ENCODE measurements around the gene LDHD. TPM values are rescaled to one million over a fixed set of nuclear protein-coding genes. Genes with fewer than 3 reads are reported as not detected.

Gene LDHD
- total RNA-seq, 1 donor from 2014 or later = 0.12 TPM

DNA sequence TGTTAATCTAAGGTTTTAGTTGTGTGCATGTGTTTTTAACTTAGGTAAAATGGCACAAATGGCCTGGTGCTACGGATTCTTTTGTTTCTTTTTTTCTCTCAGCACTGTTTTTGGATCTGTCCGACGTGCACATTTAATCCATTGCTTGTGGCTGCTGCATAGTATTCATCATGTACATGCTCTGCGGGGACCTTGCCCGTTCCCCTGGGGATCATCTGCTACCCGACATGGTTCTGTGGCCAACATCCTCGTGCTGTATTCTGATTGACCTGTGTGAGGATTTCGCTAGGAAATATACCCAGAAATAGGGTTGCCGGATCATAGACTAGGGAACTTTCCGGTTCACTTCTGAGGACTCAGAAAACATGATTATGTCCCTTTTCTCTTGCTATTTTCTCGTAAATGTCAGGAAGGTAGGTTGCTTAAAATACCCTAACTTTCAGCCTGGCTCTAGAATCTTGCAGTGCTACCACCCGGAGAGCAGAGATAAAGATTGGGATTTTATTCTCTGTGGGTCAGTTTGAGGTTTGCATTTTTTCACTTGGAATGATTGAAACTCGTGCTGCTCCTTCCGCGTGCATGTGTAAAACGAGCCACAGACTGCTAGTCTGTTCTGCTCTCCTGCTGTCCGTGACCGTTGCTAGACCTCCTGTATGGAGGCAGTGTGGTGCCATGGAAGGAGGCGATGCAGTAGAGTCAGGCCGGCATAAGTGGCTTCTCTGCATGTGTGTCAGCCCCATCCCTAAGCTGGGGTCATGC, 42.9 kb downstream of the LDHD start:
- TF ChIP-seq, protein P1, sequence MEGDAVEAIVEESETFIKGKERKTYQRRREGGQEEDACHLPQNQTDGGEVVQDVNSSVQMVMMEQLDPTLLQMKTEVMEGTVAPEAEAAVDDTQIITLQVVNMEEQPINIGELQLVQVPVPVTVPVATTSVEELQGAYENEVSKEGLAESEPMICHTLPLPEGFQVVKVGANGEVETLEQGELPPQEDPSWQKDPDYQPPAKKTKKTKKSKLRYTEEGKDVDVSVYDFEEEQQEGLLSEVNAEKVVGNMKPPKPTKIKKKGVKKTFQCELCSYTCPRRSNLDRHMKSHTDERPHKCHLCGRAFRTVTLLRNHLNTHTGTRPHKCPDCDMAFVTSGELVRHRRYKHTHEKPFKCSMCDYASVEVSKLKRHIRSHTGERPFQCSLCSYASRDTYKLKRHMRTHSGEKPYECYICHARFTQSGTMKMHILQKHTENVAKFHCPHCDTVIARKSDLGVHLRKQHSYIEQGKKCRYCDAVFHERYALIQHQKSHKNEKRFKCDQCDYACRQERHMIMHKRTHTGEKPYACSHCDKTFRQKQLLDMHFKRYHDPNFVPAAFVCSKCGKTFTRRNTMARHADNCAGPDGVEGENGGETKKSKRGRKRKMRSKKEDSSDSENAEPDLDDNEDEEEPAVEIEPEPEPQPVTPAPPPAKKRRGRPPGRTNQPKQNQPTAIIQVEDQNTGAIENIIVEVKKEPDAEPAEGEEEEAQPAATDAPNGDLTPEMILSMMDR (conservative IDR thresholded peaks at IDR 0.05; ENCODE audit: low read depth, low read length) = no peak
- DNase-seq (ENCODE audit: low read depth) = no peak

DNA sequence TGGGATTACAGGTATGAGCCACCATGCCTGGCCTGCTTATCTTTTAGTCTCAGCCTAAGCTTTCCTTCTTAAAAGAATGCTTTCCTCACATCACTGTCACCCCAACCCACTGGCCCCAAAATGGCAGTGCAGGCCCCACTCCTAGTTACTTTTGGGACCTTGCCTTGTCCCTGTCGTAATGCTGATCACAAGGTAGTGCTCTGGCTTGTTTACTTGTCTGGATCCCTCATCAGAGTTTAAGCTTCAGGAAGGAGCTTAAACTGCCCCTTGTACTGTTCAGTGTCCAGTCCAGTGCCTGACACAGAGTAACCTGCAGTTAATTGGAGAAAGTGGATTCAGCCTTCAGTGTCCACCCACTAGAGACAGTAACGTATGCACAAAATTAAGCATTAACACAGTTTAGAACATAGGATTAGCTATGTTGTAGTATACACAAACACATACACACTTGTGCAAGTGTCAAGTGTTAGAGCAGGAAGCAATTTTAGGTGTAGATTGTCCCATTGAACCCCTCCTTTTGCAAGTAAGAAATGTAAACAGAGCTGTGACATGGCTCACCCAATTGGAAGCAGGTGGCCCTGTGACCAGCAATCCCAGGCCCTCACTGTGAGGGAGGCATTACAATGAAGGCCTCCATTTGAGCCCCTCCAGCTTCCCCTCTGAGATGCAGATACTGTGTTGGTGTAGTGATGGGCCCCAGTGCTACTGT, 44.2 kb downstream of the LDHD start:
- TF ChIP-seq, protein P1 (conservative IDR thresholded peaks at IDR 0.05; ENCODE audit: low read depth, low read length) = no peak
- no peak for DNase-seq (ENCODE audit: low read depth)
- no peak overlapping the region for H3K4me3 ChIP-seq (ENCODE audit: low read depth, low read length)

More for the DNA sequence above, 42.9 kb downstream of the LDHD start:
- no peak overlapping the region for H3K4me3 ChIP-seq (ENCODE audit: low read depth, low read length)

- DNase-seq (ENCODE audit: low read depth) = no peak
- H3K4me3 ChIP-seq (ENCODE audit: low read depth, low read length) = no peak overlapping the region
- TF ChIP-seq, protein P1 (conservative IDR thresholded peaks at IDR 0.05; ENCODE audit: low read depth, low read length) = no peak
Measured at GRCh38 chr16:75071621-75072020, 45.0 kb downstream of the LDHD start.

- no peak for DNase-seq (ENCODE audit: low read depth)
- H3K4me3 ChIP-seq (ENCODE audit: low read depth, low read length) = no peak overlapping the region
- TF ChIP-seq, protein P1 (conservative IDR thresholded peaks at IDR 0.05; ENCODE audit: low read depth, low read length) = no peak
Measured at GRCh38 chr16:75070012-75070841, 46.4 kb downstream of the LDHD start.

DNA sequence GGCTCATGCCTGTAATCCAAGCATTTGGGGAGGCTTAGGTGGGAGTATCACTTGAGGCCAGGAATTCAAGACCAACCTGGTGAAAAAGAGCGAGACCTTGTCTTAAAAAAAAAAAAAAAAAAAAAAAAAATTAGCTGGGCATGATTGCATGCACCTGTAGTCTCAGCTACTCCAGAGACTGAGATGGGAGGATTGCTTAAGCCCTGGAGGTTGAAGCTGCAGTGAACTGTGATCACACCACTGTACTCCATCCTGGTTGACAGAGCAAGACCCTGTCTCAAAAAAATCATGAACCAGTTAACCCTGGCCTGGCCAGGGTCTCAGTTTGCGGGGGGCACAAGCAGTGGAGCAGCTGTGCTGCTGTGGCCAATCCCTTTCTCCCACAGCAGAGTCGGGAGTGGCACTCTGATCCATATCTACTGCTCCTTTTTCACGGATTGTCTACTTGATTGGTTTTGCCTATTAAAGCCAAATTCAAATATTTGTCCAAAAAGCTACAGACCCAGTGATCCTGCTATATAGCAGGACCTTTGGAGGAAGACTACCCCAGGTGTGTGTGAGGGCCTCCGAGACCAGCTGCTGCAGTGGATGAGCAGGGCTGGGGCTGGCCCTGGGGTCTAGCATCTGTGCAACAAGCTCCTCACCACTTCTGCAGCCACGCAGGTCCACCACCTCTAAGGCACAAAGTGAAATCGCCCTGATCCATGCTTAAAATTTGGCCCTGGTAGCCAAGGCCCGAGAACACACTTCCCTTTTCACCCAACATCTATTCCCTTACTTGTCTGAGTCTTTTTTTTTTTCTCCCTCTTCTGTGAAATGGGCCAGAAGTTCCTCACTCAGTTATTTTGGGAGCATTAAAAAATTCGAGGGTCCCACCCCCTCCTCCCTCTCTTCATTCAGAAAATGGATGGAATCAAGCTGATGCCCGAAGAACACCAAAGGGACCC, 48.2 kb downstream of the LDHD start:
- TF ChIP-seq, protein P1 (conservative IDR thresholded peaks at IDR 0.05; ENCODE audit: low read depth, low read length) = no peak
- no peak overlapping the region for H3K4me3 ChIP-seq (ENCODE audit: low read depth, low read length)
- no peak for DNase-seq (ENCODE audit: low read depth)

DNA sequence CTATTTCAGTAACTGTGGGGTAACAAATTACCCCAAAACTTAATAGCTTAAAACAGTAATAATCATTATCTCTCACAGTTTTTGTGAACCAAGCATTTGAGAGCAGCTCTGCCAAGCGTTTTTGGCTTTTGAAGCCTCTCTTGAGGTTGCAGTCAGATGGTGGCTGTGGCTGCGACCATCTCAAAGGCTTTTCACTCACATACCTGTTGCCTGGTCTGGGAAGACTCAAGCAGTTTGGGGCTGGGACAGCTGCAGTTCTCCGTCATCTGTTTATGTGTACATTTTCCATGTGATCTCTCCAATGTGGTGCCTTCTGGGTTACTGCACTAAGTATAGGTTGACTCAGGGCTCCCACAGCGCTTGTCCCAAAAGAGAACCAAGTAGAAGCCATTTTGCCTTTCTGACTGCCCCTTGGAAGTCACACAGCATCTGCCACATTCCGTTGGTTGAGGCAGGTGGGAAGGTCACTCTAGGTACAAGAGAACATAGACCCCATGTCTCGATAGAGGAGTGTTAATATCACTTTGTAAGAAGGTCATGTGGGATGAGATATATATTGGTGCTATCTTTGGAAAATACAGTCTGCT, 49.6 kb downstream of the LDHD start:
- DNase-seq (ENCODE audit: low read depth) = no peak
- no peak overlapping the region for H3K4me3 ChIP-seq (ENCODE audit: low read depth, low read length)
- TF ChIP-seq, protein P1 (conservative IDR thresholded peaks at IDR 0.05; ENCODE audit: low read depth, low read length) = no peak

Measured in epithelial cell of proximal tubule (primary cell).